ENCODE results near the gene AOC2.
"Not testable (repeated sequence)": the region's sequence is repeated elsewhere in the genome, so short reads cannot be mapped to it uniquely, and the experiment has no call there.

The AOC2 gene

GRCh38 chr17:42843358-42843934 lies 934 bp upstream of the AOC2 start:
- Mint-ChIP-seq H3K4me3 (no peak overlapping the region), H3K27ac (no peak overlapping the region), H3K9me3 (no peaks in the 10 kb centered on the region), H3K4me1 (ENCODE audit: low read depth) (peaks cover 4% of the 10 kb centered on the region), H3K36me3 (ENCODE audit: low read depth) (peaks cover 39% of the 10 kb centered on the region), H3K27me3 (ENCODE audit: low read depth) (no peaks in the 10 kb centered on the region)
- DNase-seq (ENCODE audit: low spot score), result no peak

DNA sequence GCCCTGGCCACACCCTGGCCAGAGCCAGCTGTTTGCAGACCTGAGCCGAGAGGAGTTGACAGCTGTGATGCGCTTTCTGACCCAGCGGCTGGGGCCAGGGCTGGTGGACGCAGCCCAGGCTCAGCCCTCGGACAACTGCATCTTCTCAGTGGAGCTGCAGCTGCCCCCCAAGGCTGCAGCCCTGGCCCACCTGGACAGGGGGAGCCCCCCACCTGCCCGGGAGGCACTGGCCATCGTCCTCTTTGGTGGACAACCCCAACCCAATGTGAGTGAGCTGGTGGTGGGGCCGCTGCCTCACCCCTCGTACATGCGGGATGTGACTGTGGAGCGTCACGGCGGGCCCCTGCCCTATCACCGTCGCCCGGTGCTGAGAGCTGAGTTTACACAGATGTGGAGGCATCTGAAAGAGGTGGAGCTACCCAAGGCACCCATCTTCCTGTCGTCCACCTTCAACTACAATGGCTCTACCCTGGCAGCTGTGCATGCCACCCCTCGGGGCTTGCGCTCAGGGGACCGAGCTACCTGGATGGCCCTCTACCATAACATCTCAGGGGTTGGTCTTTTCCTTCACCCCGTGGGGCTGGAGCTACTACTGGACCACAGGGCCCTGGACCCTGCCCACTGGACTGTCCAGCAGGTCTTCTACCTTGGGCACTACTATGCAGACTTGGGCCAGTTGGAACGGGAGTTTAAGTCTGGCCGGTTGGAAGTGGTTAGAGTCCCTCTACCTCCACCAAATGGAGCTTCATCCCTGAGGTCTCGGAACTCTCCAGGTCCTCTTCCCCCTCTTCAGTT lies 578 bp downstream of the AOC2 start:
- no peak for DNase-seq (ENCODE audit: low spot score)
- Mint-ChIP-seq H3K27ac (no peak overlapping the region), H3K4me3 (no peak overlapping the region), H3K36me3 (ENCODE audit: low read depth) (peaks cover 26% of the 10 kb centered on the region), H3K27me3 (ENCODE audit: low read depth) (no peaks in the 10 kb centered on the region), H3K4me1 (ENCODE audit: low read depth) (peaks cover 3% of the 10 kb centered on the region), H3K9me3 (no peaks in the 10 kb centered on the region)

- H3K9me3 Mint-ChIP-seq, result no peaks in the 10 kb centered on the region
- no peak overlapping the region for H3K4me3 Mint-ChIP-seq
- no peaks in the 10 kb centered on the region for H3K27me3 Mint-ChIP-seq (ENCODE audit: low read depth)
- no peak overlapping the region for H3K27ac Mint-ChIP-seq
- H3K4me1 Mint-ChIP-seq (ENCODE audit: low read depth), result peaks cover 6% of the 10 kb centered on the region
- no peak for DNase-seq (ENCODE audit: low spot score)
- peaks cover 26% of the 10 kb centered on the region for H3K36me3 Mint-ChIP-seq (ENCODE audit: low read depth)
Measured at GRCh38 chr17:42845556-42845917, 1.2 kb downstream of the AOC2 start.

DNA sequence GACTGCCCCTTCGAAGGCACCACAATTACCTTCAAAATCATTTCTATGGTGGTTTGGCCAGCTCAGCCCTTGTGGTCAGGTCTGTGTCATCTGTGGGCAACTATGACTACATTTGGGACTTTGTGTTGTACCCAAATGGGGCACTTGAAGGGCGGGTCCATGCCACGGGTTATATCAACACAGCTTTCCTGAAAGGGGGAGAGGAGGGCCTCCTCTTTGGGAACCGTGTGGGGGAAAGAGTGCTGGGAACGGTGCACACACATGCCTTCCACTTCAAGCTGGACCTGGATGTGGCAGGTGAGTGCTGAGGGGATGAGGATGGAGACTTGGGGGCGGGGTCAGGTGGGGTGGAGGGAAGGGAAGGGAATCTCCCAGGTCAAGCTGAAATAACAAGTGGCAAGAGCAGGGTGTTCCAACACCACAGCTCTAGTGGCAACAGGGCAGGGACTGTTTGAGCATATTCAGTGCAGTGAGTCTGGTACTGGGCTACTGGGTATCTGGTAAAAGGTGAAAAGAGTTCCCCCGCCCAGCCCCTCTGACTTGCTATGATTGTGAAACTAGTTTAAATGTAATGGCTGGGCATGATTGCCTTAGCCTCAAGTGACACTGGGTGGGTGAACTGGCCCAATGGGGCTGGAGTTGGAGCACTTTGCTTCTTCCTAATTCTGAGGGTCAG lies 1.7 kb downstream of the AOC2 start:
- Mint-ChIP-seq H3K4me3 (no peak overlapping the region), H3K9me3 (no peaks in the 10 kb centered on the region), H3K4me1 (ENCODE audit: low read depth) (peaks cover 6% of the 10 kb centered on the region), H3K27ac (peak overlapping the region; percentile 46), H3K27me3 (ENCODE audit: low read depth) (no peaks in the 10 kb centered on the region), H3K36me3 (ENCODE audit: low read depth) (peaks cover 26% of the 10 kb centered on the region)
- peak; percentile 68 for DNase-seq (ENCODE audit: low spot score)

DNA sequence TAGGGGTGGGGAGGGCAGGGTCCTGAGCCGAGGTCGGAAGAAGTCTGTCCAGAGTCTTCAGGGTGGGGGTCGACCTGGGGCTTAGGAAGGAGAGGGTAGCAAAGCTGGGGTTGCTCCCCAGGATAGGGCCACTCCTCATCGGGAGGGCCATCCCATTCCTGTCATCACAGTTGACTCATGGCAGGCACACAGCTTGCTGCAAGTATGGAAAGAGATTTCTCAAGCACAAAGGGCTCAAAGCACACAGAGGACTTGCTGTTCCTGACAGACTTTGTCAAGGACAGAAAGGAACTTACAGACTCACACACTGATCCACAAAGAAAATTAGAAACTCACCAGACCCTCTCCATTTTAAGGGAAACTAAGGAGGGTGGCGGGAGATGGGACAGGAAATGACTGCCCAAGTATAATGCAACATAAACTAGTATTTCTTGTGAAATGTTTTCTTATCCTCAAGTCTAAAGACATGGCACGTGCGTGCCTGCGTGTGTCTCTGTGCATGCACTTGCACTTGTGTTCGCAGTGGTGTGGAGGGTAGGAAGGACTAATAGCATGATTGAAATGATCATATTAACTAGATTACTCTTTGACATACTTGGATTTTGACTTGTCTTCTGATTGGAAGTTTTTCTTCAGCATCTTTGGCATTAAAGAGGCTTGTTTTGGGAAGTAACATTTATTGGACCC lies 2.4 kb downstream of the AOC2 start:
- H3K36me3 Mint-ChIP-seq (ENCODE audit: low read depth), result peaks cover 20% of the 10 kb centered on the region
- no peaks in the 10 kb centered on the region for H3K27me3 Mint-ChIP-seq (ENCODE audit: low read depth)
- no peaks in the 10 kb centered on the region for H3K9me3 Mint-ChIP-seq
- H3K4me3 Mint-ChIP-seq, result no peak overlapping the region
- H3K27ac Mint-ChIP-seq, result no peak overlapping the region
- peaks cover 6% of the 10 kb centered on the region for H3K4me1 Mint-ChIP-seq (ENCODE audit: low read depth)
- DNase-seq (ENCODE audit: low spot score), result no peak

GRCh38 chr17:42848093-42848492 lies 3.7 kb downstream of the AOC2 start:
- Mint-ChIP-seq H3K9me3 (no peaks in the 10 kb centered on the region), H3K27ac (no peak overlapping the region), H3K36me3 (ENCODE audit: low read depth) (peaks cover 8% of the 10 kb centered on the region), H3K4me1 (ENCODE audit: low read depth) (peaks cover 6% of the 10 kb centered on the region), H3K4me3 (no peak overlapping the region), H3K27me3 (ENCODE audit: low read depth) (no peaks in the 10 kb centered on the region)
- no peak for DNase-seq (ENCODE audit: low spot score)

GRCh38 chr17:42849031-42849430 lies 4.7 kb downstream of the AOC2 start:
- no peak overlapping the region for H3K4me3 Mint-ChIP-seq
- no peak overlapping the region for H3K27ac Mint-ChIP-seq
- no peaks in the 10 kb centered on the region for H3K9me3 Mint-ChIP-seq
- H3K27me3 Mint-ChIP-seq (ENCODE audit: low read depth), result no peaks in the 10 kb centered on the region
- DNase-seq (ENCODE audit: low spot score), result no peak
- H3K36me3 Mint-ChIP-seq (ENCODE audit: low read depth), result peaks cover 4% of the 10 kb centered on the region
- H3K4me1 Mint-ChIP-seq (ENCODE audit: low read depth), result peaks cover 6% of the 10 kb centered on the region

DNA sequence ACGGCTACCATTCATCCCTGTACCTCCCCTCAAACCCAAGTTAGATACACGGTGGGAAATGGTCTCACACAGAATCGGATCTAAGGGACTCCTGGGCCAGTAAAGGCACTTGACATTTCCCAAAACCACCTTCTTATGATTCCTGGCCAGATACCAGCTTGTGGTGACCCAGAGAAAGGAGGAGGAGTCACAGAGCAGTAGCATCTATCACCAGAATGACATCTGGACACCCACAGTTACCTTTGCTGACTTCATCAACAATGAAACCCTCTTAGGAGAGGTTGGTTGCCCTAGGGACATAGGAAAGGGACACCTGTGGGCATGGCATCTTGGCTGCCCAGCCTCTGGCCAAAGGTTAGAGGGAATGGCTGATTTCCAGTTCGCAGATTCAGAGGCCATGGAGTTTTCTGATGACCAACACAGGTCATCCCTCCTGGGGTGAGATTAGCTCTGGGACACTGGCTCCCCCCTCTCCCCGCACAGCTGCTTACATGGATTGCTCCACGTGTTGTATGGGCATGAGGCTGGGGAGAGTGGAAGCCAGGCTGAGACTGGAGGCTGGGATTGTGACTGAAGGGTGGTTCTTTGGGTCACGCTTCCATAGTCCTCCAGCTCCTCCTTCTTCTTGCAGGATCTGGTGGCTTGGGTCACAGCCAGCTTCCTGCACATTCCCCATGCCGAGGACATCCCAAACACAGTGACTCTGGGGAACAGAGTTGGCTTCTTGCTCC lies 5.2 kb downstream of the AOC2 start:
- H3K4me3 Mint-ChIP-seq, result no peak overlapping the region
- no peaks in the 10 kb centered on the region for H3K27me3 Mint-ChIP-seq (ENCODE audit: low read depth)
- peaks cover 6% of the 10 kb centered on the region for H3K4me1 Mint-ChIP-seq (ENCODE audit: low read depth)
- H3K27ac Mint-ChIP-seq, result no peak overlapping the region
- no peaks in the 10 kb centered on the region for H3K9me3 Mint-ChIP-seq
- H3K36me3 Mint-ChIP-seq (ENCODE audit: low read depth), result peaks cover 2% of the 10 kb centered on the region
- no peak for DNase-seq (ENCODE audit: low spot score)

DNA sequence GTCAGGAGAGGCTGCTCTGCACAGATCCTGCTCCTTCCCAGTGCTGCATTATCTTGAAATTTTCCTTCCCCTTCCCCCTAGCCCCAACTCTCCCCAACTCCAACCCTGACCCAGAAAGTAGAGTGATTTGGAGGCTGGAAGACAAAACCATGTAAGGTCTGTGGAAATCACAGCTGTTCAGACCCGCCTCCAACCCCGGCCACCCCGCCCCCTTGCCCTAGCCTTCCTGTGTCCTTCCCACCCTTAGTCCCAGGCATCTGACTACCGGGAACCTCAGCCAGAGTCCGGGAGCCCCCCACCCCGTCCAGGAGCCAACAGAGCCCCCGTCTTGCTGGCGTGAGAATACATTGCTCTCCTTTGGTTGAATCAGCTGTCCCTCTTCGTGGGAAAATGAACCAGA lies 6.6 kb downstream of the AOC2 start, which contains the start of gene AOC3:
Gene AOC3 (plus strand): TSS at position 246 of the 400 bp plus-strand sequence. CDS start 145 bp downstream, at position 391.
- no peaks in the 10 kb centered on the region for H3K9me3 Mint-ChIP-seq
- peaks cover 4% of the 10 kb centered on the region for H3K4me1 Mint-ChIP-seq (ENCODE audit: low read depth)
- H3K4me3 Mint-ChIP-seq, result no peak within 1 kb of the TSS
- H3K27ac Mint-ChIP-seq, result no peak within 1 kb of the TSS
- H3K36me3 Mint-ChIP-seq (ENCODE audit: low read depth), result no peaks in the 10 kb centered on the region
- H3K27me3 Mint-ChIP-seq (ENCODE audit: low read depth), result no peaks in the 10 kb centered on the region
- no peak for DNase-seq (ENCODE audit: low spot score)

- H3K27me3 Mint-ChIP-seq (ENCODE audit: low read depth); H3K27ac Mint-ChIP-seq; H3K4me1 Mint-ChIP-seq (ENCODE audit: low read depth); H3K9me3 Mint-ChIP-seq; DNase-seq (ENCODE audit: low spot score); H3K36me3 Mint-ChIP-seq (ENCODE audit: low read depth); H3K4me3 Mint-ChIP-seq: not testable (repeated sequence)
Measured at GRCh38 chr17:42851371-42852240, 7.2 kb downstream of the AOC2 start.

- peaks cover 4% of the 10 kb centered on the region for H3K4me1 Mint-ChIP-seq (ENCODE audit: low read depth)
- no peaks in the 10 kb centered on the region for H3K9me3 Mint-ChIP-seq
- H3K36me3 Mint-ChIP-seq (ENCODE audit: low read depth), result no peaks in the 10 kb centered on the region
- no peak for DNase-seq (ENCODE audit: low spot score)
- H3K27ac Mint-ChIP-seq, result no peak overlapping the region
- H3K27me3 Mint-ChIP-seq (ENCODE audit: low read depth), result no peaks in the 10 kb centered on the region
- H3K4me3 Mint-ChIP-seq, result no peak overlapping the region
Measured at GRCh38 chr17:42852351-42852750, 8.0 kb downstream of the AOC2 start.

- Mint-ChIP-seq H3K27ac (no peak overlapping the region), H3K9me3 (no peaks in the 10 kb centered on the region), H3K27me3 (ENCODE audit: low read depth) (no peaks in the 10 kb centered on the region), H3K36me3 (ENCODE audit: low read depth) (no peaks in the 10 kb centered on the region), H3K4me3 (no peak overlapping the region), H3K4me1 (ENCODE audit: low read depth) (peaks cover 4% of the 10 kb centered on the region)
- DNase-seq (ENCODE audit: low spot score), result no peak
Measured at GRCh38 chr17:42853004-42853403, 8.6 kb downstream of the AOC2 start.

- Mint-ChIP-seq H3K27ac (no peak overlapping the region), H3K4me3 (no peak overlapping the region), H3K9me3 (no peaks in the 10 kb centered on the region), H3K36me3 (ENCODE audit: low read depth) (no peaks in the 10 kb centered on the region), H3K27me3 (ENCODE audit: low read depth) (no peaks in the 10 kb centered on the region), H3K4me1 (ENCODE audit: low read depth) (peaks cover 4% of the 10 kb centered on the region)
- no peak for DNase-seq (ENCODE audit: low spot score)
Measured at GRCh38 chr17:42853597-42853967, 9.2 kb downstream of the AOC2 start.
